Inflammatory macrophage treated with lipopolysaccharide for 1 hour (primary cell): ENCODE results near the gene STXBP2.
A peak's percentile ranks its signal among the peaks of the same experiment; 100 is the strongest.

ENCODE experiments used
- DNase-seq, 2 donors: peaks; one replicate each; pipeline ENCODE4 v3.0.0-alpha.2; 2020 to 2022

Gene STXBP2

DNA sequence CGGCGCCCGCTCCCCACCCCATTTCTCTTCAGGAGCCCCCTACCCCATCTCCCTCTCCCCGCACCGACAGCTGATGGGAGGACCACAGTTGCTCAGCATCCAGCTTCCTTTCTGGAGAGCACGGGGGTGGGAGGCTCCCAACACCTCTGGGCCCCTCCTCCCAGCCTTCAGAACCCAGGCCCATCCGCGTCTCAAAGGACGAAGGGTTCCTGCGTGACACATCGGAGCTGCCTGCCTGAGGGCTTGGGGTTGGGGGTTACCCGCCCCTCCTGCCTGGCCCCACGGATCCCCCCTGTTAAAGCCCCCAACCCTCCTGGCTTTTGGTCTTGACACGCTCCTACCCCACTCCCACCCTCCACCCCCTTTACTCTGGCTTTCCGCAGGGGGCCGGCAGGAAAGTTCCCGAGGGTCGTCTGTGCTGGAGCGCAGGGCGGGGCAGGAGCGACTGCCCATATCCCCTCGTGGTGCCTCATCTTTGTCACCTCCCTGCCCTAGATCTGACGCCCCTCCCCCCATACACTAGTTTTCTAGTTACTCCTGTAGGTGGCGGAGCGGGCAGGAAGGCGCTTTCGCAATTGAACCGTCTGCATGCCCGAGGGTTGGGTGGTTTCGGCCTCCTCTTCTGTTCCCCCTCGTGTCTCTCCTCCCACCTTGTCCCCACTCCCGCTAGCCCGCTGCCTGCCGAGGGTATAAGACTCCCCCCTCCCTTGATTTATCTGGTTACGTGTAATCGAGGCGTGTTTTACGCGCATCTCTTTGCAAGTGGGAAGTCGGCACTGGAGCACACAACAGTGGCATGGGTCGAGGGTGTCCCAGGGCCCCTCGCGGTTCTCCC is 44.6 kb downstream of the STXBP2 start:
- peak; percentile 84 to 87 for DNase-seq

DNA sequence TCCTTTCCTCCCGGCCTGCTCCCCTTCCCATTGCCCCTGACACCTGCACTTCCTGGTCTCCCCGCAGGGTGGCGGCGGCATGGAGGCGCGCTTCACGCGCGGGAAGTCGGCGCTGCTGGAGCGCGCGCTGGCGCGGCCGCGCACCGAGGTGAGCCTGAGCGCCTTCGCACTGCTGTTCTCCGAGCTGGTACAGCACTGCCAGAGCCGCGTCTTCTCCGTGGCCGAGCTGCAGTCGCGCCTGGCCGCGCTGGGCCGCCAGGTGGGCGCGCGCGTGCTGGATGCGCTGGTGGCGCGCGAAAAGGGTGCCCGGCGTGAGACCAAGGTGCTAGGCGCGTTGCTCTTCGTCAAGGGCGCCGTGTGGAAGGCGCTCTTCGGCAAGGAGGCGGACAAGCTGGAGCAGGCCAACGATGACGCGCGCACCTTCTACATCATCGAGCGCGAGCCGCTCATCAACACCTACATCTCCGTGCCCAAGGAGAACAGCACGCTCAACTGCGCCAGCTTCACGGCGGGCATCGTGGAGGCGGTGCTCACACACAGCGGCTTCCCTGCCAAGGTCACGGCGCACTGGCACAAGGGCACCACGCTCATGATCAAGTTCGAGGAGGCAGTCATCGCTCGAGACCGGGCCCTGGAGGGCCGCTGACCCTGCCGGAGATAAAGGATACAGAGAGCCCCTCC is 45.4 kb downstream of the STXBP2 start:
- no peak for DNase-seq

GRCh38 chr19:7685546-7686445 is 48.9 kb downstream of the STXBP2 start:
- DNase-seq = no peak

DNA sequence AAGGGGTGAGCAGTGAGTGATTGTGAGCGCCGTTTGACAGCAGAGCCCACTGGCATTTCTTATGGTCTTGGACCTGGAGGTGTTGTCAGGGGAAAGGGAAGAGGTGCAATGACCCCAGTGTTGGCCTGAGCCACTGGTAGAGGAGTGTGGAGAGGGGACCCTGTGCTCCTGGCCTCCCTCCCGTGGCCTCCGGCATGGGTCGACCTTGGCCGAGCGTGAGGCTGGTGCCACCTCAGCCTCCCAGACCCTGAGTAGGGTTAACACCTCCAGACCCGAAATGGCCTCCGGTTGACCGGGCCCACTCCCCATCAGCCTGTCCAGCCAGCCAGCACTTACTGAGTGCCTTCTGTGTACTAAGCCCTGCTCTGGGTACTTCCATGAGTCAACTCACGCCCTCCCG is 50.3 kb downstream of the STXBP2 start:
- DNase-seq = no peak

DNA sequence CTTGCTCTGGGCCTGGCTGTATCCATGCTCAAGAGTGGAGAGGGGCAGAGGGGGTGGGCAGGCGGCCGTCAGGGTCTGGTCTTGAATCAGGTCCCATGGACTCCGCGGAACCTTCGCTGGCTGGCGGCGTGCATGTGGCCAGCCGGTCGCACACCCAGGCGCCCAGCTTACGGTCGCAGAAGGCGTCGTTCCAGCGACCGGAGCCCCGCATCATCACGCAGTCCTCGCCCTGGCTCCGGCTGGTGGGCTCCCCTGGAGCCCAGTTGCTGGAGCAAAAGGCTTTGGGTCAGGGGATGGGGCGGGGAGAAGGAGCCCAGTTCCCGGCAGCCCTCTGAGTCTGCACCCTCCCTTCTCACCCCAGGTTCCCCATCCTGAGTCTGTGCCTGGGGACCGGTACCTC is 52.3 kb downstream of the STXBP2 start:
- no peak for DNase-seq

DNA sequence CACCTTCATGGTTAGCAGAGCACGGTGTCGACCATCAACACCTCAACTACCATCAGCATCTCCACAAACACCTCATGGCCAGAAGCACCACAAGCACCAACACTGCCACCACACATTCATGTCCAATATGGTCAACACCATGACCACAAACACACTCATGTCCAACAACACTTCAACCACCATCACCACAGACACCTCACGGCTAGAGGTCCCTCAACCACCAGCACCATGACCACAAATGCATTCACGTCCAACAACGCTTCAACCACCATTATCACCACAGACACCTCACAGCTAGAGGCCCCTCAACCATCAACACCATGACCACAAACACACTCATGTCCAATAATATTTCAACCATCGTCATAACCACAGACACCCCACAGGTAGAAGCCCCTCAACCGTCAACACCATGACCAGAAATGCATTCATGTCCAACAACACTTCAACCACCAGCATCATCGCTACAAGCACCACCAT is 53.9 kb downstream of the STXBP2 start:
- DNase-seq = no peak

GRCh38 chr19:7691497-7691896 is 54.6 kb downstream of the STXBP2 start:
- DNase-seq = no peak

GRCh38 chr19:7692417-7693088 is 55.6 kb downstream of the STXBP2 start:
- DNase-seq = no peak

DNA sequence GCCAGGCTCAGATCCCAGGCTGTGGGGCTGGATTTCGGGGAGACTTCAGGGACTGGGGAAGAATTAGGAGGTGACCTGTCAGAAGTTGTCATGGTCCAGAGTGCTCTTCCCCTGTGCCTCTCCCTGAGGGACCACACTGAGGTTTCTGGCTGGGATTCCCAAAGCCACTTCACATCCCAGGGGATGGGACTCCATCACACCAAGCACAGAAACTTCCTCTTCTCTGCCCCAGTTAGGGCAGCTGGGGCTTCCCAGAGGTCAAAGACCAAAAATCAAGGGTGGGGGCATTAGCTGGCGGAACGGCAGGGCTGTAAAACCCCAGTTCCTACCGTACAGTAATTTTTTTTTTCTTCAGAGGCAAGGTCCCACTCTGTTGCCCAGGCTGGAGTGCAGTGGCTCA is 57.6 kb downstream of the STXBP2 start:
- DNase-seq = no peak
